Vagina (tissue), 2 donors: ENCODE measurements around the gene AKR7A3. TPM values are rescaled to one million over a fixed set of nuclear protein-coding genes. Genes with fewer than 3 reads are reported as not detected.
A peak's percentile ranks its signal among the peaks of the same experiment; 100 is the strongest.
"Not testable (repeated sequence)": the region's sequence is repeated elsewhere in the genome, so short reads cannot be mapped to it uniquely, and the experiment has no call there.

Experiments used
- DNase-seq, 2 donors: peaks; one replicate each; pipeline ENCODE4 v3.0.0-alpha.2; 2017; ENCODE audit errors: extremely low spot score in 2 of 2
- H3K27ac ChIP-seq: fragments of 200-600 bp; sonication (generic); one replicate; pipeline ENCODE4 v1.5.1; 2019
- H3K27me3 ChIP-seq: fragments of 200-600 bp; sonication (generic); one replicate; pipeline ENCODE4 v1.5.1; 2019
- H3K36me3 ChIP-seq, 2 donors: fragments of 200-600 bp; sonication (generic); one replicate each; pipeline ENCODE4 v1.5.1; 2017 to 2019
- H3K4me1 ChIP-seq: fragments of 200-600 bp; sonication (generic); one replicate; pipeline ENCODE4 v1.5.1; 2019
- H3K4me3 ChIP-seq, 2 donors: fragments of 200-600 bp; sonication (generic); 1 replicate in 1 of 2; 2 replicates in 1 of 2; pipeline ENCODE4 v1.5.1; 2016 to 2019
- H3K9me3 ChIP-seq: fragments of 200-600 bp; sonication (generic); one replicate; pipeline ENCODE4 v1.5.1; 2019
- CTCF ChIP-seq, 3 experiments: fragments of 450-650 bp in 2 of 3; fragments of 200-600 bp in 1 of 3; sonication (generic) in 1 of 3; IDR thresholded peaks; one replicate each; pipeline ENCODE4 v1.5.1; 2017 to 2019; ENCODE audit warnings: antibody characterized with exemption in 3 of 3, mild to moderate bottlenecking in 2 of 3, moderate library complexity in 2 of 3
- POLR2A ChIP-seq, 2 donors: fragments of 450-650 bp; IDR thresholded peaks; one replicate each; pipeline ENCODE4 v1.6.1; 2017; ENCODE audit warnings: antibody characterized with exemption in 2 of 2, mild to moderate bottlenecking in 2 of 2, moderate library complexity in 2 of 2
- POLR2AphosphoS5 ChIP-seq, 2 donors: sonication (generic); formaldehyde crosslinking; IDR thresholded peaks; one replicate each; pipeline ENCODE4 v1.9.0; 2017; ENCODE audit warnings: antibody characterized with exemption in 2 of 2, mild to moderate bottlenecking in 2 of 2, low read depth in 1 of 2; ENCODE audit not compliant: insufficient read depth in 1 of 2
- intact Hi-C: fragments of 100-400 bp; cut with DNase I; formaldehyde crosslinking; loops from one replicate; pipeline ENCODE4 v1.15.1; 2023
- total RNA-seq: library from RNA; depleted of rRNA; stranded (reverse); fragments of >200 nt; gene quantifications from one replicate; pipeline ENCODE4 v1.2.3, GENCODE V29; 2016

The AKR7A3 gene
- total RNA-seq, 1 donor from 2014 or later = 4.2 TPM

GRCh38 chr1:19287436-19288185 lies 959 bp downstream of the AKR7A3 start:
- DNase-seq = no peak

GRCh38 chr1:19285807-19286206 lies 2.8 kb downstream of the AKR7A3 start:
- H3K36me3 ChIP-seq, H3K27me3 ChIP-seq, H3K9me3 ChIP-seq, DNase-seq, H3K4me1 ChIP-seq, H3K27ac ChIP-seq, H3K4me3 ChIP-seq, intact Hi-C loops: not testable (repeated sequence)

More at GRCh38 chr1:19287436-19288185, 959 bp downstream of the AKR7A3 start:
- Histone ChIP-seq H3K27me3 (no peaks in the 10 kb centered on the region), H3K36me3 (no peaks in the 10 kb centered on the region), H3K4me3 (no peak overlapping the region), H3K4me1 (peaks cover 5% of the 10 kb centered on the region), H3K9me3 (no peaks in the 10 kb centered on the region), H3K27ac (no peak overlapping the region)
- TF ChIP-seq POLR2AphosphoS5 (IDR thresholded peaks at IDR 0.05; ENCODE audit: insufficient read depth in 1 of 2, low read depth in 1 of 2) = no peak
- no peak for TF ChIP-seq POLR2A (IDR thresholded peaks at IDR 0.05)
- no peak for TF ChIP-seq CTCF (IDR thresholded peaks at IDR 0.05)
- intact Hi-C loops = no loop called here

GRCh38 chr1:19285366-19285765 lies 3.2 kb downstream of the AKR7A3 start:
- H3K9me3 ChIP-seq, H3K27me3 ChIP-seq, DNase-seq, H3K4me3 ChIP-seq, H3K27ac ChIP-seq, H3K4me1 ChIP-seq, H3K36me3 ChIP-seq, intact Hi-C loops: not testable (repeated sequence)

- Histone ChIP-seq H3K4me3 (no peak overlapping the region), H3K9me3 (no peaks in the 10 kb centered on the region), H3K4me1 (peaks cover 5% of the 10 kb centered on the region), H3K27ac (no peak overlapping the region), H3K27me3 (no peaks in the 10 kb centered on the region), H3K36me3 (no peaks in the 10 kb centered on the region)
- no peak for DNase-seq
- TF ChIP-seq POLR2AphosphoS5 (IDR thresholded peaks at IDR 0.05; ENCODE audit: insufficient read depth in 1 of 2, low read depth in 1 of 2) (no peak), CTCF (IDR thresholded peaks at IDR 0.05) (no peak), POLR2A (IDR thresholded peaks at IDR 0.05) (no peak)
- intact Hi-C loops = no loop called here
These were observed 3.7 kb downstream of the AKR7A3 start for GRCh38 chr1:19284881-19285280.

GRCh38 chr1:19283891-19284290 lies 4.7 kb downstream of the AKR7A3 start:
- TF ChIP-seq CTCF (IDR thresholded peaks at IDR 0.05) (no peak), POLR2A (IDR thresholded peaks at IDR 0.05) (no peak), POLR2AphosphoS5 (IDR thresholded peaks at IDR 0.05; ENCODE audit: insufficient read depth in 1 of 2, low read depth in 1 of 2) (no peak)
- no peak for DNase-seq
- Histone ChIP-seq H3K27me3 (no peaks in the 10 kb centered on the region), H3K4me3 (no peak overlapping the region), H3K27ac (no peak overlapping the region), H3K9me3 (no peaks in the 10 kb centered on the region), H3K36me3 (no peaks in the 10 kb centered on the region), H3K4me1 (peaks cover under 1% of the 10 kb centered on the region)
- intact Hi-C loops = no loop called here

- no peaks in the 10 kb centered on the region for H3K4me1 ChIP-seq
- no peaks in the 10 kb centered on the region for H3K27me3 ChIP-seq
- H3K4me3 ChIP-seq = no peak overlapping the region
- no peak overlapping the region for H3K27ac ChIP-seq
- intact Hi-C loops = no loop called here
- DNase-seq = no peak
- H3K36me3 ChIP-seq = no peaks in the 10 kb centered on the region
- no peaks in the 10 kb centered on the region for H3K9me3 ChIP-seq
- TF ChIP-seq POLR2AphosphoS5 (IDR thresholded peaks at IDR 0.05; ENCODE audit: insufficient read depth in 1 of 2, low read depth in 1 of 2) (no peak), POLR2A (IDR thresholded peaks at IDR 0.05) (no peak)
These were observed 13.9 kb downstream of the AKR7A3 start for GRCh38 chr1:19274636-19275035.

GRCh38 chr1:19273844-19274531 lies 14.6 kb downstream of the AKR7A3 start:
- H3K9me3 ChIP-seq, H3K36me3 ChIP-seq, H3K27me3 ChIP-seq, intact Hi-C loops, H3K4me1 ChIP-seq, H3K27ac ChIP-seq, DNase-seq: not testable (repeated sequence)
- peak overlapping the region; percentile 4 to 13 for H3K4me3 ChIP-seq
